ENCODE results near the gene CORO2B. TPM values are rescaled to one million over a fixed set of nuclear protein-coding genes. Genes with fewer than 3 reads are reported as not detected.

The CORO2B gene
- total and polyA plus RNA-seq, 9 of the 15 experiments (the other 6 are each of a cell fraction or from before 2014, with no cell fraction given) = not detected

DNA sequence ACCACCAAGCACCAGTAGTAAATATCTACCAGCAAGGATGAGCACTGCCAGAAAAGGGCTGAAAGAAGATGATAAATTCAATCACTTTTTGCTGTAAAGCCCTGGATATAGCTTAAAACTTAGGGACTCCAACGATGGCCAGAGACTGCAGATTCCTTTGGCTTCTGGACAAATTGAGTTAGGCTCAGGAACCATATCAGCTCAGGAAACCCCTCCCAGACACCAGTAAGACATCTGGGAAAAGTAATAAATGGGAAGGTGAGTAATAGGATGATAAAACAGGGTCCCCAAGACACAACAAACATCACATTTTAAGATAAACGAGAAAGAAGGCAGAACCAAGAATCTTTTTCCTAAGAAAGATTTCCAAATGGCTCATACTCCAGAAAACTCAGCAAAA, 176.9 kb downstream of the CORO2B start:
- BruUV-seq (replicated peaks) = no TSS peak
- Histone ChIP-seq H3K9ac (ENCODE audit: insufficient read depth in 1 of 2, low read depth in 2 of 2, low read length in 2 of 2) (no peak overlapping the region), H3K36me3 (ENCODE audit: control insufficient read depth, insufficient read depth, low read length) (no peaks in the 10 kb centered on the region), H3K4me2 (ENCODE audit: insufficient read depth, low read length) (no peak overlapping the region), H3K4me1 (replicated peaks in 1 of 2; ENCODE audit: control insufficient read depth in 2 of 2, insufficient read depth in 2 of 2, low read length in 2 of 2) (no peaks in the 10 kb centered on the region; a peak in 1 of 5 replicates), H4K20me1 (replicated peaks; ENCODE audit: control insufficient read depth, insufficient read depth, low read length) (no peaks in the 10 kb centered on the region), H3K27ac (ENCODE audit: extremely low read depth, low read depth, low read length) (no peak overlapping the region), H3K79me2 (ENCODE audit: control insufficient read depth, insufficient read depth, low read length) (no peaks in the 10 kb centered on the region), H3K27me3 (ENCODE audit: control insufficient read depth in 2 of 2, insufficient read depth in 2 of 2, low read length in 2 of 2) (peaks cover 10 to 17% of the 10 kb centered on the region in 2 experiments), H2AFZ (ENCODE audit: low read depth, low read length) (no peak overlapping the region), H3K9me3 (replicated peaks; ENCODE audit: control insufficient read depth, insufficient read depth, low read depth, low read length) (no peaks in the 10 kb centered on the region), H3K4me3 (no peak overlapping the region), H3K9me1 (ENCODE audit: control insufficient read depth, insufficient read depth, low read length) (no peaks in the 10 kb centered on the region)
- DNase-seq (ENCODE audit: extremely low read depth in 1 of 4, low spot score in 3 of 4) (no peak), FAIRE-seq (no peak), ATAC-seq (no peak)
- 3% methylated on average over 2 of the region's 2 CpGs for WGBS (ENCODE audit: insufficient coverage, low coverage, missing lambda C conversion rate)
- intact Hi-C loops (cut with micrococcal nuclease) = no loop called here
- ChIA-PET POLR2A (no interaction called here), CTCF (ENCODE audit: low intra/inter-chr PET ratio) (no interaction called here)
- in situ Hi-C loops (cut with MboI) = no loop called here
- no peak for TF ChIP-seq ZNF408 (CRISPR knock-in tag; IDR thresholded peaks at IDR 0.05; ENCODE audit: low read depth)
- no peak for TF ChIP-seq NR2C2 (CRISPR knock-in tag; IDR thresholded peaks at IDR 0.05)
- TF ChIP-seq NR2C2 (tag; IDR thresholded peaks at IDR 0.05) = no peak
- TF ChIP-seq, protein P1, sequence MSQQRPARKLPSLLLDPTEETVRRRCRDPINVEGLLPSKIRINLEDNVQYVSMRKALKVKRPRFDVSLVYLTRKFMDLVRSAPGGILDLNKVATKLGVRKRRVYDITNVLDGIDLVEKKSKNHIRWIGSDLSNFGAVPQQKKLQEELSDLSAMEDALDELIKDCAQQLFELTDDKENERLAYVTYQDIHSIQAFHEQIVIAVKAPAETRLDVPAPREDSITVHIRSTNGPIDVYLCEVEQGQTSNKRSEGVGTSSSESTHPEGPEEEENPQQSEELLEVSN (IDR thresholded peaks at IDR 0.05; ENCODE audit: borderline replicate concordance in 1 of 2, extremely low read depth in 1 of 2, insufficient read depth in 1 of 2, insufficient read length in 1 of 2, low read depth in 1 of 2, low read length in 1 of 2, poor library complexity in 1 of 2, severe bottlenecking in 1 of 2) = no peak
- TF ChIP-seq, protein P2, sequence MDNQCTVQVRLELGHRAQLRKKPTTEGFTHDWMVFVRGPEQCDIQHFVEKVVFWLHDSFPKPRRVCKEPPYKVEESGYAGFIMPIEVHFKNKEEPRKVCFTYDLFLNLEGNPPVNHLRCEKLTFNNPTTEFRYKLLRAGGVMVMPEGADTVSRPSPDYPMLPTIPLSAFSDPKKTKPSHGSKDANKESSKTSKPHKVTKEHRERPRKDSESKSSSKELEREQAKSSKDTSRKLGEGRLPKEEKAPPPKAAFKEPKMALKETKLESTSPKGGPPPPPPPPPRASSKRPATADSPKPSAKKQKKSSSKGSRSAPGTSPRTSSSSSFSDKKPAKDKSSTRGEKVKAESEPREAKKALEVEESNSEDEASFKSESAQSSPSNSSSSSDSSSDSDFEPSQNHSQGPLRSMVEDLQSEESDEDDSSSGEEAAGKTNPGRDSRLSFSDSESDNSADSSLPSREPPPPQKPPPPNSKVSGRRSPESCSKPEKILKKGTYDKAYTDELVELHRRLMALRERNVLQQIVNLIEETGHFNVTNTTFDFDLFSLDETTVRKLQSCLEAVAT (IDR thresholded peaks at IDR 0.05) = no peak
- no peak for TF ChIP-seq ELF2 (CRISPR knock-in tag; IDR thresholded peaks at IDR 0.05)
- TF ChIP-seq NR1H2 (CRISPR knock-in tag; IDR thresholded peaks at IDR 0.05) = no peak
- TF ChIP-seq ARID4B (CRISPR knock-in tag; IDR thresholded peaks at IDR 0.05) = no peak
- TF ChIP-seq ZNF79 (CRISPR knock-in tag; IDR thresholded peaks at IDR 0.05; ENCODE audit: low read depth) = no peak
- no peak for TF ChIP-seq ZKSCAN1 (IDR thresholded peaks at IDR 0.05; ENCODE audit: low read depth, low read length)
- no peak for TF ChIP-seq NFE2 (IDR thresholded peaks at IDR 0.05; ENCODE audit: low read depth)
- TF ChIP-seq, protein P3, sequence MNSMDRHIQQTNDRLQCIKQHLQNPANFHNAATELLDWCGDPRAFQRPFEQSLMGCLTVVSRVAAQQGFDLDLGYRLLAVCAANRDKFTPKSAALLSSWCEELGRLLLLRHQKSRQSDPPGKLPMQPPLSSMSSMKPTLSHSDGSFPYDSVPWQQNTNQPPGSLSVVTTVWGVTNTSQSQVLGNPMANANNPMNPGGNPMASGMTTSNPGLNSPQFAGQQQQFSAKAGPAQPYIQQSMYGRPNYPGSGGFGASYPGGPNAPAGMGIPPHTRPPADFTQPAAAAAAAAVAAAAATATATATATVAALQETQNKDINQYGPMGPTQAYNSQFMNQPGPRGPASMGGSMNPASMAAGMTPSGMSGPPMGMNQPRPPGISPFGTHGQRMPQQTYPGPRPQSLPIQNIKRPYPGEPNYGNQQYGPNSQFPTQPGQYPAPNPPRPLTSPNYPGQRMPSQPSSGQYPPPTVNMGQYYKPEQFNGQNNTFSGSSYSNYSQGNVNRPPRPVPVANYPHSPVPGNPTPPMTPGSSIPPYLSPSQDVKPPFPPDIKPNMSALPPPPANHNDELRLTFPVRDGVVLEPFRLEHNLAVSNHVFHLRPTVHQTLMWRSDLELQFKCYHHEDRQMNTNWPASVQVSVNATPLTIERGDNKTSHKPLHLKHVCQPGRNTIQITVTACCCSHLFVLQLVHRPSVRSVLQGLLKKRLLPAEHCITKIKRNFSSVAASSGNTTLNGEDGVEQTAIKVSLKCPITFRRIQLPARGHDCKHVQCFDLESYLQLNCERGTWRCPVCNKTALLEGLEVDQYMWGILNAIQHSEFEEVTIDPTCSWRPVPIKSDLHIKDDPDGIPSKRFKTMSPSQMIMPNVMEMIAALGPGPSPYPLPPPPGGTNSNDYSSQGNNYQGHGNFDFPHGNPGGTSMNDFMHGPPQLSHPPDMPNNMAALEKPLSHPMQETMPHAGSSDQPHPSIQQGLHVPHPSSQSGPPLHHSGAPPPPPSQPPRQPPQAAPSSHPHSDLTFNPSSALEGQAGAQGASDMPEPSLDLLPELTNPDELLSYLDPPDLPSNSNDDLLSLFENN (IDR thresholded peaks at IDR 0.05; ENCODE audit: low read depth in 2 of 2, low read length in 2 of 2) = no peak
- TF ChIP-seq CBX1 (IDR thresholded peaks at IDR 0.05; ENCODE audit: low read depth) = no peak

Measured in K562 (cell line).